Uterus (tissue), 2 donors: Measurements from ENCODE around the gene OR51B2.

Experiments
- POLR2A ChIP-seq, 2 donors: fragments of 450-650 bp; IDR thresholded peaks; one replicate each; pipeline ENCODE4 v1.6.1; 2016; ENCODE audit warnings: antibody characterized with exemption in 2 of 2, mild to moderate bottlenecking in 1 of 2, moderate library complexity in 1 of 2
- TF ChIP-seq, protein P1 (sequence below), 4 experiments: fragments of 200-600 bp in 2 of 4; fragments of 450-650 bp in 2 of 4; sonication (generic) in 2 of 4; IDR thresholded peaks; one replicate each; pipeline ENCODE4 v1.5.1; 2016 to 2019; ENCODE audit warnings: antibody characterized with exemption in 4 of 4, mild to moderate bottlenecking in 2 of 4, moderate library complexity in 1 of 4

DNA sequence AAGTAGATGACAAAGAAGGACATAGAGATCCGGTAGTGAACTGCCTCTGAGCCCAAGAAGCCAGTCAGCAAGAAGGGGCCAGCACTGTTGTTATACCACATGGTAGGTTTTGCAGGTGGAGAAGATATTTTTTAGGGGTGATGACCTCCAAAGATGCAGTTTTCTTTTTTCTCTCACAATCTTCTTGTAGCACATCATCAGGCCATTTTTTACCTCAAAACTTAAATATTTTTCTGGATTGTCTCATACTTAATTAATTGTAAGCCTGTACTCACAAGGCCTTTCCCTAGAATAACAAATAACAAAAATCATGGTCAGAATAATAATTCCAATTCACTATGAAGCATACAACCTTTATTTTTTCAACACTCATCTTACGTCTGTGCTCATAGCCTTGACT lies 22.3 kb downstream of the OR51B2 start, which contains the start of gene OR51B4:
- TF ChIP-seq, protein P1, sequence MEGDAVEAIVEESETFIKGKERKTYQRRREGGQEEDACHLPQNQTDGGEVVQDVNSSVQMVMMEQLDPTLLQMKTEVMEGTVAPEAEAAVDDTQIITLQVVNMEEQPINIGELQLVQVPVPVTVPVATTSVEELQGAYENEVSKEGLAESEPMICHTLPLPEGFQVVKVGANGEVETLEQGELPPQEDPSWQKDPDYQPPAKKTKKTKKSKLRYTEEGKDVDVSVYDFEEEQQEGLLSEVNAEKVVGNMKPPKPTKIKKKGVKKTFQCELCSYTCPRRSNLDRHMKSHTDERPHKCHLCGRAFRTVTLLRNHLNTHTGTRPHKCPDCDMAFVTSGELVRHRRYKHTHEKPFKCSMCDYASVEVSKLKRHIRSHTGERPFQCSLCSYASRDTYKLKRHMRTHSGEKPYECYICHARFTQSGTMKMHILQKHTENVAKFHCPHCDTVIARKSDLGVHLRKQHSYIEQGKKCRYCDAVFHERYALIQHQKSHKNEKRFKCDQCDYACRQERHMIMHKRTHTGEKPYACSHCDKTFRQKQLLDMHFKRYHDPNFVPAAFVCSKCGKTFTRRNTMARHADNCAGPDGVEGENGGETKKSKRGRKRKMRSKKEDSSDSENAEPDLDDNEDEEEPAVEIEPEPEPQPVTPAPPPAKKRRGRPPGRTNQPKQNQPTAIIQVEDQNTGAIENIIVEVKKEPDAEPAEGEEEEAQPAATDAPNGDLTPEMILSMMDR (IDR thresholded peaks at IDR 0.05) = no peak
- no peak for TF ChIP-seq POLR2A (IDR thresholded peaks at IDR 0.05)
